ENCODE measurements around the gene CNTN4. TPM values are rescaled to one million over a fixed set of nuclear protein-coding genes. Genes with fewer than 3 reads are reported as not detected.

The CNTN4 gene
- polyA plus RNA-seq, 1 donor (not counting 4 experiments of a cell fraction or from before 2014, with no cell fraction given) = not detected

DNA sequence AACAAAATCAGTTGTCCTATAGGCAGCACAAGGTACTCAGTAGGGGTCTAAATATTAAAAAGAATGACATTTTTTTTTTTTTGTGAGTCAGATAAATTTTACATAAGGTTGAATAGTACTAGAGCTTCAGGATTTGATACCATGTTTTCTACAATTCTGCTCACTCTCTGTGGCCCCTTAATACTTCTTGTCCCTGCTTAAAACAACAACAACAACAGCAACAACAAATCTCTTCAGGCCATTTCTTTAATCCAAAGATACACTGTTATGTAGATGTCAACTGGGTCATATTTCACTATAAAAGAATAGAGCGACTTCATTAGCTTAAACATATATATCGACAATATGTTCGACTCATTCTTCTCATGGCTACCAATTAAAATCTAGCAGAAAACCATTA, 1008.5 kb downstream of the CNTN4 start:
- H3K27me3 ChIP-seq (ENCODE audit: control insufficient read depth, extremely low read depth, insufficient read depth, low read length) = no peaks in the 10 kb centered on the region
- no peak overlapping the region for H2AFZ ChIP-seq (ENCODE audit: control insufficient read depth, low read length)
- TF ChIP-seq, protein P1, sequence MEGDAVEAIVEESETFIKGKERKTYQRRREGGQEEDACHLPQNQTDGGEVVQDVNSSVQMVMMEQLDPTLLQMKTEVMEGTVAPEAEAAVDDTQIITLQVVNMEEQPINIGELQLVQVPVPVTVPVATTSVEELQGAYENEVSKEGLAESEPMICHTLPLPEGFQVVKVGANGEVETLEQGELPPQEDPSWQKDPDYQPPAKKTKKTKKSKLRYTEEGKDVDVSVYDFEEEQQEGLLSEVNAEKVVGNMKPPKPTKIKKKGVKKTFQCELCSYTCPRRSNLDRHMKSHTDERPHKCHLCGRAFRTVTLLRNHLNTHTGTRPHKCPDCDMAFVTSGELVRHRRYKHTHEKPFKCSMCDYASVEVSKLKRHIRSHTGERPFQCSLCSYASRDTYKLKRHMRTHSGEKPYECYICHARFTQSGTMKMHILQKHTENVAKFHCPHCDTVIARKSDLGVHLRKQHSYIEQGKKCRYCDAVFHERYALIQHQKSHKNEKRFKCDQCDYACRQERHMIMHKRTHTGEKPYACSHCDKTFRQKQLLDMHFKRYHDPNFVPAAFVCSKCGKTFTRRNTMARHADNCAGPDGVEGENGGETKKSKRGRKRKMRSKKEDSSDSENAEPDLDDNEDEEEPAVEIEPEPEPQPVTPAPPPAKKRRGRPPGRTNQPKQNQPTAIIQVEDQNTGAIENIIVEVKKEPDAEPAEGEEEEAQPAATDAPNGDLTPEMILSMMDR (optimal IDR thresholded peaks at IDR 0.05 in 1 of 3, IDR thresholded peaks at IDR 0.05 in 1 of 3, conservative IDR thresholded peaks at IDR 0.05 in 1 of 3; ENCODE audit: extremely low read depth in 1 of 3, insufficient read depth in 2 of 3, low read length in 3 of 3) = no peak
- no peak for TF ChIP-seq EZH2 (IDR thresholded peaks at IDR 0.05; ENCODE audit: low read length)
- H3K9me3 ChIP-seq (ENCODE audit: control insufficient read depth, low read depth, low read length) = no peaks in the 10 kb centered on the region
- H3K27ac ChIP-seq (ENCODE audit: control insufficient read depth, insufficient read depth, low read length) = no peak overlapping the region
- dilution Hi-C loops (cut with MboI; ENCODE audit: extremely low pct_ligation_motif_present, low sequenced_read_pairs) = no loop called here
- H3K79me2 ChIP-seq (ENCODE audit: control insufficient read depth, insufficient read depth, low read length) = no peaks in the 10 kb centered on the region
- no peaks in the 10 kb centered on the region for H3K4me1 ChIP-seq (ENCODE audit: control insufficient read depth, extremely low read depth, insufficient read depth, low read length)
- H3K9me1 ChIP-seq (ENCODE audit: control insufficient read depth, extremely low read depth, insufficient read depth, low read length) = no peaks in the 10 kb centered on the region
- no peaks in the 10 kb centered on the region for H3K36me3 ChIP-seq (ENCODE audit: control insufficient read depth in 2 of 2, extremely low read depth in 1 of 2, insufficient read depth in 2 of 2, low read length in 2 of 2)
- no peak overlapping the region for H3K4me3 ChIP-seq (ENCODE audit: control insufficient read depth in 2 of 3, extremely low read depth in 1 of 3, insufficient read depth in 2 of 3, low read depth in 1 of 3, low read length in 3 of 3)
- H4K20me1 ChIP-seq (ENCODE audit: control insufficient read depth, extremely low read depth, insufficient read depth, low read length) = no peaks in the 10 kb centered on the region
- no peak overlapping the region for H3K4me2 ChIP-seq (ENCODE audit: control insufficient read depth, extremely low read depth, insufficient read depth, low read depth, low read length)
- no peak overlapping the region for H3K9ac ChIP-seq (ENCODE audit: control insufficient read depth, extremely low read depth, insufficient read depth, low read length)
- DNase-seq (ENCODE audit: low read depth, low spot score) (no peak), FAIRE-seq (no peak)

Small RNAs within 50 kb of the gene (small RNA-seq; reads per million reads assigned to genes)
- 0 reads per million in 3 experiments for gene RF00416 (ENCODE audit: insufficient read length in 3 of 3, low read depth in 3 of 3, low replicate concordance in 1 of 3)
- gene RN7SKP144 (ENCODE audit: insufficient read length in 3 of 3, low read depth in 3 of 3, low replicate concordance in 1 of 3) = 0 reads per million in 3 experiments

Measured in keratinocyte (primary cell).